ENCODE data around the gene SEC11A. TPM values are rescaled to one million over a fixed set of nuclear protein-coding genes. Genes with fewer than 3 reads are reported as not detected.

SEC11A gene
- total RNA-seq, 3 donors from 2014 or later (not counting 1 experiment from before 2014, with no cell fraction given) = 78.7 to 89.3 (median 81.8) TPM

- no peaks in the 10 kb centered on the region for H3K36me3 Mint-ChIP-seq
- peak overlapping the region; percentile 87 for H3K4me3 ChIP-seq (ENCODE audit: low read length)
- H3K27me3 ChIP-seq (ENCODE audit: control insufficient read depth, insufficient read depth, low read length) = no peaks in the 10 kb centered on the region
- H3K36me3 ChIP-seq (ENCODE audit: control insufficient read depth, insufficient read depth, low read length) = no peaks in the 10 kb centered on the region
- DNase-seq = peak; percentile 61 to 64
- intact Hi-C loops (cut with micrococcal nuclease) = loop anchor here (2.0 to 10.0 kb wide), 3 partner anchors 95 to 235 kb away; partner anchors contain the start of genes PDE8A and WDR73
- peak overlapping the region; percentile 90 to 93 for H3K27ac Mint-ChIP-seq
- no peak for TF ChIP-seq CTCF (IDR thresholded peaks at IDR 0.05)
- no peaks in the 10 kb centered on the region for H3K9me3 Mint-ChIP-seq
- ATAC-seq = peak; percentile 27 to 38 (median 35)
- no peaks in the 10 kb centered on the region for H3K27me3 Mint-ChIP-seq (ENCODE audit: low read depth in 2 of 2)
- under 1% methylated on average over 15 of the region's 15 CpGs for WGBS (ENCODE audit: insufficient coverage)
- peaks cover 59 to 65% of the 10 kb centered on the region in 2 donors for H3K4me1 Mint-ChIP-seq
- peak overlapping the region; percentile 87 for H3K27ac ChIP-seq (ENCODE audit: low read length)
- no peaks in the 10 kb centered on the region for H3K9me3 ChIP-seq (ENCODE audit: control insufficient read depth, insufficient read depth, low read length)
- H3K4me1 ChIP-seq (ENCODE audit: control insufficient read depth, insufficient read depth, low read length) = peaks cover 36% of the 10 kb centered on the region
- H3K4me3 Mint-ChIP-seq = peak overlapping the region; percentile 92
These were observed 33.4 kb upstream of the SEC11A start for GRCh38 chr15:84749111-84749991.

- intact Hi-C loops (cut with micrococcal nuclease) = loop anchor here (2.0 to 10.0 kb wide), 3 partner anchors 94 to 236 kb away; partner anchors contain the start of genes PDE8A and WDR73
- H3K4me3 ChIP-seq (ENCODE audit: low read length) = peak within 1 kb of the TSS; percentile 87
- WGBS (ENCODE audit: insufficient coverage) = under 1% methylated on average over 127 of the region's 127 CpGs
- no peaks in the 10 kb centered on the region for H3K9me3 ChIP-seq (ENCODE audit: control insufficient read depth, insufficient read depth, low read length)
- ATAC-seq (peak; percentile 65 to 82 (median 76)), DNase-seq (peak; percentile 82 to 88)
- Mint-ChIP-seq H3K27ac (peak within 1 kb of the TSS; percentile 96 to 99), H3K4me3 (peak within 1 kb of the TSS; percentile 96), H3K4me1 (peaks cover 57 to 63% of the 10 kb centered on the region in 2 donors), H3K27me3 (ENCODE audit: low read depth in 2 of 2) (no peaks in the 10 kb centered on the region), H3K36me3 (no peaks in the 10 kb centered on the region), H3K9me3 (no peaks in the 10 kb centered on the region)
- no peak for TF ChIP-seq CTCF (IDR thresholded peaks at IDR 0.05)
- peaks cover 36% of the 10 kb centered on the region for H3K4me1 ChIP-seq (ENCODE audit: control insufficient read depth, insufficient read depth, low read length)
- H3K27ac ChIP-seq (ENCODE audit: low read length) = peak within 1 kb of the TSS; percentile 87
- no peaks in the 10 kb centered on the region for H3K36me3 ChIP-seq (ENCODE audit: control insufficient read depth, insufficient read depth, low read length)
- no peaks in the 10 kb centered on the region for H3K27me3 ChIP-seq (ENCODE audit: control insufficient read depth, insufficient read depth, low read length)
These were observed 32.6 kb upstream of the SEC11A start, which contains the start of gene ZNF592 for GRCh38 chr15:84748274-84749110. Gene ZNF592, plus strand, starts transcription at chr15:84748592. Its CDS starts 34,084 bp downstream, at chr15:84782676.

- peaks cover 36% of the 10 kb centered on the region for H3K4me1 ChIP-seq (ENCODE audit: control insufficient read depth, insufficient read depth, low read length)
- intact Hi-C loops (cut with micrococcal nuclease) = loop anchor here (1.0 to 10.0 kb wide), 5 partner anchors 12 to 237 kb away; partner anchors contain the start of genes PDE8A, SEC11A and WDR73
- H3K27ac ChIP-seq (ENCODE audit: low read length) = peak overlapping the region; percentile 87
- no peak for TF ChIP-seq CTCF (IDR thresholded peaks at IDR 0.05)
- Mint-ChIP-seq H3K36me3 (no peaks in the 10 kb centered on the region), H3K9me3 (no peaks in the 10 kb centered on the region), H3K4me1 (peaks cover 50 to 63% of the 10 kb centered on the region in 2 donors), H3K27ac (peak overlapping the region; percentile 96 to 99), H3K4me3 (peak overlapping the region; percentile 96), H3K27me3 (ENCODE audit: low read depth in 2 of 2) (no peaks in the 10 kb centered on the region)
- no peaks in the 10 kb centered on the region for H3K27me3 ChIP-seq (ENCODE audit: control insufficient read depth, insufficient read depth, low read length)
- H3K4me3 ChIP-seq (ENCODE audit: low read length) = peak overlapping the region; percentile 62
- WGBS (ENCODE audit: insufficient coverage) = under 1% methylated on average over 46 of the region's 46 CpGs
- peak; percentile 60 to 80 (median 64) for ATAC-seq
- DNase-seq = peak; percentile 74 to 82
- no peaks in the 10 kb centered on the region for H3K9me3 ChIP-seq (ENCODE audit: control insufficient read depth, insufficient read depth, low read length)
- no peaks in the 10 kb centered on the region for H3K36me3 ChIP-seq (ENCODE audit: control insufficient read depth, insufficient read depth, low read length)
These were observed 31.7 kb upstream of the SEC11A start for GRCh38 chr15:84747416-84748273.

Measured in natural killer cell (primary cell).